Keratinocyte (primary cell): ENCODE data around the gene LIN28B. TPM values are rescaled to one million over a fixed set of nuclear protein-coding genes. Genes with fewer than 3 reads are reported as not detected.

ENCODE experiments used
- DNase-seq: peaks from one replicate; pipeline ENCODE4 v3.0.0-alpha.2; 2011; ENCODE audit warnings: low read depth, missing footprints, low spot score
- FAIRE-seq: peaks from 2 replicates; lab custom pipeline; 2011; peaks lifted over from hg19 to GRCh38; lab: Jason Lieb, UNC
- H2AFZ ChIP-seq: 2 replicates; pipeline ENCODE4 v1.6.0; 2012; ENCODE audit warnings: low read length, control low read depth, inconsistent platforms; ENCODE audit not compliant: control insufficient read depth
- H3K27ac ChIP-seq: 2 replicates; pipeline ENCODE4 v1.5.1; 2011; ENCODE audit warnings: low read length; ENCODE audit not compliant: control insufficient read depth, insufficient read depth
- H3K27me3 ChIP-seq: 3 replicates; pipeline ENCODE4 v1.6.0; 2011; ENCODE audit warnings: low read length; ENCODE audit not compliant: control insufficient read depth, insufficient read depth; ENCODE audit errors: extremely low read depth
- H3K36me3 ChIP-seq, 2 experiments: 2 replicates in 1 of 2; 3 replicates in 1 of 2; pipeline ENCODE4 v1.5.1; 2011; ENCODE audit warnings: low read length in 2 of 2, mild to moderate bottlenecking in 1 of 2; ENCODE audit not compliant: control insufficient read depth in 2 of 2, insufficient read depth in 2 of 2; ENCODE audit errors: extremely low read depth in 1 of 2
- H3K4me1 ChIP-seq: 3 replicates; pipeline ENCODE4 v1.5.1; 2011; ENCODE audit warnings: low read length; ENCODE audit not compliant: control insufficient read depth, insufficient read depth; ENCODE audit errors: extremely low read depth
- H3K4me2 ChIP-seq: 3 replicates; pipeline ENCODE4 v1.6.0; 2011; ENCODE audit warnings: low read depth, low read length; ENCODE audit not compliant: control insufficient read depth, insufficient read depth; ENCODE audit errors: extremely low read depth
- H3K4me3 ChIP-seq, 3 experiments: fragments of 200-600 bp in 1 of 3; sonication (generic) in 1 of 3; 2 replicates in 2 of 3; 3 replicates in 1 of 3; pipeline ENCODE4 v1.5.1; 2011 to 2016; ENCODE audit warnings: low read length in 3 of 3, mild to moderate bottlenecking in 3 of 3, control low read depth in 2 of 3, inconsistent platforms in 1 of 3, low read depth in 1 of 3, mixed read lengths in 1 of 3, mixed run types in 1 of 3, moderate library complexity in 1 of 3; ENCODE audit not compliant: control insufficient read depth in 2 of 3, insufficient read depth in 2 of 3; ENCODE audit errors: extremely low read depth in 1 of 3
- H3K79me2 ChIP-seq: 2 replicates; pipeline ENCODE4 v1.6.0; 2012; ENCODE audit warnings: low read length; ENCODE audit not compliant: control insufficient read depth, insufficient read depth
- H3K9ac ChIP-seq: 3 replicates; pipeline ENCODE4 v1.6.0; 2011; ENCODE audit warnings: low read length; ENCODE audit not compliant: control insufficient read depth, insufficient read depth; ENCODE audit errors: extremely low read depth
- H3K9me1 ChIP-seq: 3 replicates; pipeline ENCODE4 v1.6.0; 2011; ENCODE audit warnings: low read length; ENCODE audit not compliant: control insufficient read depth, insufficient read depth; ENCODE audit errors: extremely low read depth
- H3K9me3 ChIP-seq: 2 replicates; pipeline ENCODE4 v1.5.1; 2012; ENCODE audit warnings: low read depth, low read length; ENCODE audit not compliant: control insufficient read depth
- H4K20me1 ChIP-seq: 3 replicates; pipeline ENCODE4 v1.6.0; 2011; ENCODE audit warnings: low read length; ENCODE audit not compliant: control insufficient read depth, insufficient read depth; ENCODE audit errors: extremely low read depth
- CTCF ChIP-seq, 3 experiments: IDR thresholded peaks in 1 of 3; conservative IDR thresholded peaks in 1 of 3; optimal IDR thresholded peaks in 1 of 3; 2 replicates in 2 of 3; 3 replicates in 1 of 3; pipeline versions ENCODE3 to v1.5.1; 2011; ENCODE audit warnings: low read length in 3 of 3, mild to moderate bottlenecking in 3 of 3, moderate library complexity in 2 of 3, control low read depth in 1 of 3, inconsistent platforms in 1 of 3; ENCODE audit not compliant: insufficient read depth in 2 of 3; ENCODE audit errors: extremely low read depth in 1 of 3
- EZH2 ChIP-seq: IDR thresholded peaks from one replicate; pipeline ENCODE4 v1.6.1; 2012; ENCODE audit warnings: inconsistent platforms, mild to moderate bottlenecking, low read length, moderate library complexity
- dilution Hi-C: fragments of 300-500 bp; cut with MboI; formaldehyde crosslinking; loops from one replicate; pipeline ENCODE4 v1.7.0; 2020; ENCODE audit warnings: low sequenced_read_pairs; ENCODE audit not compliant: extremely low pct_ligation_motif_present
- polyA plus RNA-seq, 5 experiments: library from polyadenylated mRNA; depleted of rRNA in 3 of 5; stranded (reverse) in 3 of 5; stranded (forward) in 1 of 5; unstranded in 1 of 5; fragments of >200 nt; gene quantifications; 1 replicate in 1 of 5; 2 replicates in 3 of 5; 3 replicates in 1 of 5; pipeline versions ENCODE4 v1.2.1 to v1.2.3, GENCODE V29; 2011 to 2012; ENCODE audit warnings: missing spikeins in 2 of 5, low read depth in 1 of 5, low replicate concordance in 1 of 5

The LIN28B gene
- polyA plus RNA-seq, 1 donor (not counting 4 experiments of a cell fraction or from before 2014, with no cell fraction given) = not detected

- no peak overlapping the region for H3K27ac ChIP-seq
- no peak overlapping the region for H3K4me3 ChIP-seq
- H3K9me1 ChIP-seq = no peaks in the 10 kb centered on the region
- no peaks in the 10 kb centered on the region for H3K79me2 ChIP-seq
- no peaks in the 10 kb centered on the region for H3K36me3 ChIP-seq
- DNase-seq = no peak
- no peaks in the 10 kb centered on the region for H3K9me3 ChIP-seq
- dilution Hi-C loops = no loop called here
- no peaks in the 10 kb centered on the region for H3K4me1 ChIP-seq
- TF ChIP-seq CTCF (optimal IDR thresholded peaks at IDR 0.05 in 1 of 3, IDR thresholded peaks at IDR 0.05 in 1 of 3, conservative IDR thresholded peaks at IDR 0.05 in 1 of 3; ENCODE audit: extremely low read depth in 1 of 3, insufficient read depth in 2 of 3, low read length in 3 of 3) (no peak), EZH2 (no peak)
- no peak overlapping the region for H3K9ac ChIP-seq
- H3K4me2 ChIP-seq = no peak overlapping the region
- no peak for FAIRE-seq
- no peaks in the 10 kb centered on the region for H4K20me1 ChIP-seq
- no peak overlapping the region for H2AFZ ChIP-seq
- no peaks in the 10 kb centered on the region for H3K27me3 ChIP-seq
These were observed 154.2 kb downstream of the LIN28B start for GRCh38 chr6:105111105-105111504.

GRCh38 chr6:105111871-105112270 is 155.0 kb downstream of the LIN28B start:
- no peak for FAIRE-seq
- dilution Hi-C loops = no loop called here
- DNase-seq = no peak

More at GRCh38 chr6:105111871-105112270, 155.0 kb downstream of the LIN28B start:
- no peaks in the 10 kb centered on the region for H3K27me3 ChIP-seq
- H3K9me3 ChIP-seq = no peaks in the 10 kb centered on the region
- no peak overlapping the region for H3K4me2 ChIP-seq
- no peak overlapping the region for H3K27ac ChIP-seq
- no peak overlapping the region for H2AFZ ChIP-seq
- no peaks in the 10 kb centered on the region for H3K79me2 ChIP-seq
- H3K9me1 ChIP-seq = no peaks in the 10 kb centered on the region
- H4K20me1 ChIP-seq = no peaks in the 10 kb centered on the region
- no peak overlapping the region for H3K9ac ChIP-seq
- no peaks in the 10 kb centered on the region for H3K36me3 ChIP-seq
- no peak overlapping the region for H3K4me3 ChIP-seq
- H3K4me1 ChIP-seq = no peaks in the 10 kb centered on the region
- TF ChIP-seq EZH2 (no peak), CTCF (optimal IDR thresholded peaks at IDR 0.05 in 1 of 3, IDR thresholded peaks at IDR 0.05 in 1 of 3, conservative IDR thresholded peaks at IDR 0.05 in 1 of 3; ENCODE audit: extremely low read depth in 1 of 3, insufficient read depth in 2 of 3, low read length in 3 of 3) (no peak)
